Measurements from ENCODE around the gene UNC45A.

DNA sequence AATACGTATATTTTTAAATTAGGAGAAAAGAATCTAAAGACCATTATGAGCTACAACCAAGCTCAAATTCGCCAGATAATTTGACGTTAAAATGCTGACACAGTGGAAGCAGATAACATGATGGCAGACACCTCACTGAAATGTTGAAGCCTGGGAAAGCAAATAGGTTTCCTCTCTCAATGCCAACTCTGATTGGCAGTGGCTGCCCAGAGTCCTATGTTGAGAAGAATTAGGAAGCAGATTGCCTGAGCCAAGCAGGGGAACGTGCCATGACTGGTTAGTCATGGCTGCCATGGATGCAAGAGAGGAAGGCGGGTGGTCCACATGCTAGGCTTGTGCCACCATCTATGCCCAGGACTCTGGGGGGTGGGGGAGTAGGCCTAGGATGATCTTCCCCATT lies 3.2 kb downstream of the UNC45A start:
- TF ChIP-seq, protein P1, sequence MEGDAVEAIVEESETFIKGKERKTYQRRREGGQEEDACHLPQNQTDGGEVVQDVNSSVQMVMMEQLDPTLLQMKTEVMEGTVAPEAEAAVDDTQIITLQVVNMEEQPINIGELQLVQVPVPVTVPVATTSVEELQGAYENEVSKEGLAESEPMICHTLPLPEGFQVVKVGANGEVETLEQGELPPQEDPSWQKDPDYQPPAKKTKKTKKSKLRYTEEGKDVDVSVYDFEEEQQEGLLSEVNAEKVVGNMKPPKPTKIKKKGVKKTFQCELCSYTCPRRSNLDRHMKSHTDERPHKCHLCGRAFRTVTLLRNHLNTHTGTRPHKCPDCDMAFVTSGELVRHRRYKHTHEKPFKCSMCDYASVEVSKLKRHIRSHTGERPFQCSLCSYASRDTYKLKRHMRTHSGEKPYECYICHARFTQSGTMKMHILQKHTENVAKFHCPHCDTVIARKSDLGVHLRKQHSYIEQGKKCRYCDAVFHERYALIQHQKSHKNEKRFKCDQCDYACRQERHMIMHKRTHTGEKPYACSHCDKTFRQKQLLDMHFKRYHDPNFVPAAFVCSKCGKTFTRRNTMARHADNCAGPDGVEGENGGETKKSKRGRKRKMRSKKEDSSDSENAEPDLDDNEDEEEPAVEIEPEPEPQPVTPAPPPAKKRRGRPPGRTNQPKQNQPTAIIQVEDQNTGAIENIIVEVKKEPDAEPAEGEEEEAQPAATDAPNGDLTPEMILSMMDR (IDR thresholded peaks at IDR 0.05), result no peak
- TF ChIP-seq POLR2A (IDR thresholded peaks at IDR 0.05), result no peak

Data from thyroid gland (tissue), 4 donors.